SU-DHL-6 (cell line): Measurements from ENCODE around the gene HSP90AB1.

ENCODE experiments used
- H2AFZ ChIP-seq: fragments of 200-600 bp; sonication (generic); 2 replicates; pipeline ENCODE4 v1.6.1; 2014; ENCODE audit warnings: low read depth, mild to moderate bottlenecking, moderate library complexity, mixed read lengths, antibody characterized with exemption, low read length; ENCODE audit not compliant: severe bottlenecking
- H3F3A ChIP-seq: fragments of 200-600 bp; shearing (Covaris generic); 2 replicates; pipeline ENCODE4 v1.6.0; 2016; ENCODE audit warnings: antibody characterized with exemption, mild to moderate bottlenecking; ENCODE audit not compliant: insufficient read depth
- H3K27ac ChIP-seq: fragments of 200-600 bp; sonication (generic); 2 replicates; pipeline ENCODE4 v1.5.1; 2016; ENCODE audit warnings: low read depth, mild to moderate bottlenecking, low read length, moderate library complexity, mixed read lengths
- H3K27me3 ChIP-seq: fragments of 200-600 bp; sonication (generic), shearing (Covaris generic); 2 replicates; pipeline ENCODE4 v1.6.0; 2014; ENCODE audit warnings: mild to moderate bottlenecking, low read length
- H3K36me3 ChIP-seq: fragments of 200-600 bp; sonication (generic); 2 replicates; pipeline ENCODE4 v1.6.1; 2014; ENCODE audit warnings: mild to moderate bottlenecking, low read length, mixed read lengths
- H3K4me2 ChIP-seq: fragments of 300-600, 200-600 bp; shearing (Covaris generic), sonication (generic); 2 replicates; pipeline ENCODE4 v1.6.0; 2014; ENCODE audit warnings: low read length, low read depth, mild to moderate bottlenecking; ENCODE audit not compliant: poor library complexity, severe bottlenecking
- H3K4me3 ChIP-seq: fragments of 200-600 bp; sonication (generic); 2 replicates; pipeline ENCODE4 v1.5.1; 2014; ENCODE audit warnings: antibody characterized with exemption, low read length, mild to moderate bottlenecking, mixed read lengths; ENCODE audit not compliant: insufficient read depth, poor library complexity, severe bottlenecking
- H3K79me2 ChIP-seq: fragments of 200-600 bp; sonication (generic); 2 replicates; pipeline ENCODE4 v1.6.1; 2014; ENCODE audit warnings: mild to moderate bottlenecking, low read length, moderate library complexity; ENCODE audit not compliant: insufficient read depth
- H3K9ac ChIP-seq: fragments of 200-600 bp; sonication (generic); 2 replicates; pipeline ENCODE4 v1.7.0; 2014; ENCODE audit warnings: mild to moderate bottlenecking, low read length
- H3K9me2 ChIP-seq: fragments of 200-600 bp; sonication (generic); replicated peaks from 2 replicates; pipeline ENCODE4 v1.6.1; 2014; ENCODE audit warnings: low read length; ENCODE audit not compliant: insufficient read depth
- H3K9me3 ChIP-seq: fragments of 200-600 bp; sonication (generic); 2 replicates; pipeline ENCODE4 v1.6.1; 2014; ENCODE audit warnings: low read length, mixed read lengths; ENCODE audit not compliant: insufficient read depth
- H4K20me1 ChIP-seq: fragments of 200-600 bp; sonication (generic); 2 replicates; pipeline ENCODE4 v1.6.1; 2014; ENCODE audit warnings: low read depth, mild to moderate bottlenecking, antibody characterized with exemption, low read length, moderate library complexity, mixed read lengths
- CTCF ChIP-seq: fragments of 200-600 bp; sonication (generic); IDR thresholded peaks from one replicate; pipeline ENCODE4 v1.5.1; 2017; ENCODE audit warnings: antibody characterized with exemption, mild to moderate bottlenecking, low read length, moderate library complexity; ENCODE audit not compliant: insufficient read depth, poor library complexity, severe bottlenecking
- EZH2phosphoT487 ChIP-seq: fragments of 200-600 bp; sonication (generic), shearing (Covaris generic); conservative IDR thresholded peaks from 2 replicates; pipeline ENCODE4 v1.6.1; 2018; ENCODE audit warnings: mild to moderate bottlenecking, antibody characterized with exemption, low read length, moderate library complexity, mixed read lengths

HSP90AB1 gene

GRCh38 chr6:44246663-44247337 is at the start of gene HSP90AB1:
TSS of gene HSP90AB1 (plus strand) at chr6:44247101. CDS start at chr6:44248630, 1,529 bp downstream.
- Histone ChIP-seq H3K4me3 (peak within 1 kb of the TSS; percentile 96), H3K9me2 (no peaks in the 10 kb centered on the region), H3K27me3 (no peaks in the 10 kb centered on the region), H3K4me2 (peak within 1 kb of the TSS; percentile 74), H3K9ac (peak within 1 kb of the TSS; percentile 90), H3K79me2 (peaks cover 39% of the 10 kb centered on the region), H3F3A (peaks cover 51% of the 10 kb centered on the region), H3K9me3 (no peaks in the 10 kb centered on the region), H2AFZ (peak within 1 kb of the TSS; percentile 80), H4K20me1 (peaks cover 44% of the 10 kb centered on the region), H3K27ac (peak within 1 kb of the TSS; percentile 85), H3K36me3 (peaks cover 44% of the 10 kb centered on the region)
- TF ChIP-seq EZH2phosphoT487 (no peak), CTCF (no peak)

- Histone ChIP-seq H3K9me3 (no peaks in the 10 kb centered on the region), H3K27me3 (no peaks in the 10 kb centered on the region), H3F3A (no peaks in the 10 kb centered on the region), H3K27ac (no peak overlapping the region), H3K79me2 (no peaks in the 10 kb centered on the region), H3K9ac (no peak overlapping the region), H3K9me2 (no peaks in the 10 kb centered on the region), H3K36me3 (no peaks in the 10 kb centered on the region), H3K4me2 (no peak overlapping the region), H2AFZ (no peak overlapping the region), H3K4me3 (no peak overlapping the region), H4K20me1 (no peaks in the 10 kb centered on the region)
- TF ChIP-seq EZH2phosphoT487 (no peak), CTCF (no peak)
Observed at GRCh38 chr6:44198684-44199083, 48.2 kb upstream of the HSP90AB1 start.

- Histone ChIP-seq H3F3A (no peaks in the 10 kb centered on the region), H3K9ac (no peak overlapping the region), H3K27me3 (no peaks in the 10 kb centered on the region), H3K36me3 (no peaks in the 10 kb centered on the region), H3K4me3 (no peak overlapping the region), H4K20me1 (no peaks in the 10 kb centered on the region), H3K4me2 (no peak overlapping the region), H3K9me2 (no peaks in the 10 kb centered on the region), H2AFZ (no peak overlapping the region), H3K9me3 (no peaks in the 10 kb centered on the region), H3K27ac (no peak overlapping the region), H3K79me2 (no peaks in the 10 kb centered on the region)
- TF ChIP-seq EZH2phosphoT487 (no peak), CTCF (no peak)
Observed at GRCh38 chr6:44199883-44200282, 47.0 kb upstream of the HSP90AB1 start.
